Brain microvascular endothelial cell (primary cell): ENCODE measurements around the gene PTPRN2.

Experiments used
- DNase-seq: peaks from one replicate; pipeline ENCODE4 v3.0.0-alpha.2; 2020
- H3K27ac ChIP-seq: fragments of 250-450 bp; sonication (Bioruptor Pico); 2 replicates; pipeline ENCODE4 v1.5.1; 2020; ENCODE audit warnings: mild to moderate bottlenecking, moderate library complexity
- H3K27me3 ChIP-seq: fragments of 250-450 bp; sonication (Bioruptor Pico); replicated peaks from 2 replicates; pipeline ENCODE4 v1.5.1; 2020; ENCODE audit warnings: mild to moderate bottlenecking
- H3K36me3 ChIP-seq: fragments of 250-450 bp; sonication (Bioruptor Pico); replicated peaks from 2 replicates; pipeline ENCODE4 v1.5.1; 2020; ENCODE audit warnings: mild to moderate bottlenecking
- H3K4me3 ChIP-seq: 2 replicates; pipeline ENCODE4 v1.5.1; 2011; ENCODE audit warnings: low read depth, mild to moderate bottlenecking, control low read depth, low read length, moderate library complexity
- CTCF ChIP-seq: IDR thresholded peaks from 2 replicates; pipeline ENCODE4 v1.5.1; 2011; ENCODE audit warnings: low read depth, mild to moderate bottlenecking, moderate library complexity, low read length, control low read depth, inconsistent platforms; ENCODE audit errors: missing control alignments
- in situ Hi-C: cut with HindIII; loops from 2 replicates; pipeline ENCODE4 v1.10.0; 2017; ENCODE audit warnings: low sequenced_read_pairs, low pct_ligation_motif_present

Gene PTPRN2

GRCh38 chr7:158101821-158102450 is 485.7 kb downstream of the PTPRN2 start:
- Histone ChIP-seq H3K27me3 (no peaks in the 10 kb centered on the region), H3K36me3 (no peaks in the 10 kb centered on the region), H3K27ac (no peak overlapping the region), H3K4me3 (no peak overlapping the region)
- TF ChIP-seq CTCF: no peak
- in situ Hi-C loops: no loop called here
- no peak for DNase-seq

- Histone ChIP-seq H3K27ac (no peak overlapping the region), H3K27me3 (no peaks in the 10 kb centered on the region), H3K36me3 (no peaks in the 10 kb centered on the region), H3K4me3 (no peak overlapping the region)
- no peak for TF ChIP-seq CTCF
- no peak for DNase-seq
- in situ Hi-C loops: no loop called here
Measured at GRCh38 chr7:158098125-158099030, 489.2 kb downstream of the PTPRN2 start.

- DNase-seq: no peak
- Histone ChIP-seq H3K27ac (no peak overlapping the region), H3K36me3 (no peaks in the 10 kb centered on the region), H3K27me3 (no peaks in the 10 kb centered on the region), H3K4me3 (no peak overlapping the region)
- in situ Hi-C loops: no loop called here
- TF ChIP-seq CTCF: no peak
Measured at GRCh38 chr7:158097453-158098124, 490.0 kb downstream of the PTPRN2 start.

GRCh38 chr7:158097106-158097452 is 490.5 kb downstream of the PTPRN2 start:
- H3K36me3 ChIP-seq: no peaks in the 10 kb centered on the region
- no peak overlapping the region for H3K4me3 ChIP-seq
- TF ChIP-seq CTCF: no peak
- no peaks in the 10 kb centered on the region for H3K27me3 ChIP-seq
- in situ Hi-C loops: no loop called here
- no peak overlapping the region for H3K27ac ChIP-seq
- DNase-seq: no peak

GRCh38 chr7:158096582-158096981 is 491.0 kb downstream of the PTPRN2 start:
- Histone ChIP-seq H3K27me3 (no peaks in the 10 kb centered on the region), H3K36me3 (no peaks in the 10 kb centered on the region), H3K4me3 (no peak overlapping the region), H3K27ac (no peak overlapping the region)
- in situ Hi-C loops: no loop called here
- DNase-seq: no peak
- TF ChIP-seq CTCF: no peak
